Bronchial epithelial cell (primary cell): ENCODE data around the gene RRAS2. TPM values are rescaled to one million over a fixed set of nuclear protein-coding genes. Genes with fewer than 3 reads are reported as not detected.
"Not testable (repeated sequence)": the region's sequence is repeated elsewhere in the genome, so short reads cannot be mapped to it uniquely, and the experiment has no call there.

ENCODE experiments used
- DNase-seq: peaks from one replicate; pipeline ENCODE4 v3.0.0-alpha.2; 2010; ENCODE audit warnings: low read depth
- FAIRE-seq: peaks from 2 replicates; lab custom pipeline; 2011; peaks lifted over from hg19 to GRCh38; lab: Jason Lieb, UNC
- H3K27me3 ChIP-seq: 2 replicates; pipeline ENCODE4 v1.5.1; 2011; ENCODE audit warnings: low read length; ENCODE audit not compliant: control insufficient read depth, insufficient read depth
- H3K36me3 ChIP-seq: 2 replicates; pipeline ENCODE4 v1.5.1; 2011; ENCODE audit warnings: low read length; ENCODE audit not compliant: control insufficient read depth, insufficient read depth
- H3K4me3 ChIP-seq: 2 replicates; pipeline ENCODE4 v1.5.1; 2011; ENCODE audit warnings: mild to moderate bottlenecking, low read depth, low read length, control low read depth
- CTCF ChIP-seq: IDR thresholded peaks from 2 replicates; pipeline ENCODE4 v1.5.1; 2011; ENCODE audit warnings: mild to moderate bottlenecking, moderate library complexity, low read length, control low read depth, inconsistent platforms; ENCODE audit not compliant: insufficient read depth, severe bottlenecking
- total RNA-seq: library from RNA; depleted of rRNA; stranded (reverse); fragments of >200 nt; gene quantifications from 2 replicates; pipeline ENCODE4 v1.2.1, GENCODE V29; 2014

Gene RRAS2
- total RNA-seq, 1 donor from 2014 or later = 235 TPM

GRCh38 chr11:14300661-14301304 lies 58.2 kb downstream of the RRAS2 start:
- no peak overlapping the region for H3K4me3 ChIP-seq
- FAIRE-seq = peak; percentile 23
- no peaks in the 10 kb centered on the region for H3K27me3 ChIP-seq
- DNase-seq = peak; percentile 72
- no peaks in the 10 kb centered on the region for H3K36me3 ChIP-seq
- TF ChIP-seq CTCF = peak; percentile 74

GRCh38 chr11:14299921-14300320 lies 59.1 kb downstream of the RRAS2 start:
- FAIRE-seq = no peak
- no peak overlapping the region for H3K4me3 ChIP-seq
- TF ChIP-seq CTCF = no peak

GRCh38 chr11:14290422-14290821 lies 68.6 kb downstream of the RRAS2 start:
- FAIRE-seq = peak; percentile 76
- peaks cover 1% of the 10 kb centered on the region for H3K36me3 ChIP-seq

More at GRCh38 chr11:14299921-14300320, 59.1 kb downstream of the RRAS2 start:
- no peak for DNase-seq
- Histone ChIP-seq H3K36me3 (no peaks in the 10 kb centered on the region), H3K27me3 (no peaks in the 10 kb centered on the region)

GRCh38 chr11:14288189-14288935 lies 70.6 kb downstream of the RRAS2 start:
- DNase-seq (peak; percentile 54), FAIRE-seq (no peak)
- peaks cover 3% of the 10 kb centered on the region for H3K36me3 ChIP-seq
- no peak overlapping the region for H3K4me3 ChIP-seq
- no peak for TF ChIP-seq CTCF
- no peaks in the 10 kb centered on the region for H3K27me3 ChIP-seq

More at GRCh38 chr11:14290422-14290821, 68.6 kb downstream of the RRAS2 start:
- no peak for TF ChIP-seq CTCF
- no peaks in the 10 kb centered on the region for H3K27me3 ChIP-seq
- H3K4me3 ChIP-seq = no peak overlapping the region
- no peak for DNase-seq

- not testable (repeated sequence) for H3K36me3 ChIP-seq, FAIRE-seq, H3K27me3 ChIP-seq, DNase-seq, H3K4me3 ChIP-seq
These were observed 80.1 kb downstream of the RRAS2 start for GRCh38 chr11:14278869-14279268.

GRCh38 chr11:14275076-14275475 lies 83.9 kb downstream of the RRAS2 start:
- FAIRE-seq (no peak), DNase-seq (no peak)
- no peak for TF ChIP-seq CTCF
- Histone ChIP-seq H3K27me3 (no peaks in the 10 kb centered on the region), H3K4me3 (no peak overlapping the region), H3K36me3 (peaks cover 2% of the 10 kb centered on the region)
